Erythroblast (primary cell): ENCODE results near the gene UCHL5.
A peak's percentile ranks its signal among the peaks of the same experiment; 100 is the strongest.

Experiments used
- DNase-seq, 2 experiments: peaks; one replicate each; lab custom pipeline; 2025; lab: John Stamatoyannopoulos, UW
- GATA1 ChIP-seq: IDR thresholded peaks from 2 replicates; pipeline ENCODE4 v1.6.1; 2011; ENCODE audit warnings: low read depth, mild to moderate bottlenecking, control low read depth, low read length, moderate library complexity
- POLR2A ChIP-seq: IDR thresholded peaks from 2 replicates; pipeline ENCODE4 v1.6.1; 2011; ENCODE audit warnings: mild to moderate bottlenecking, low read length

UCHL5 gene

GRCh38 chr1:193083365-193084088 lies 24.4 kb upstream of the UCHL5 start:
- DNase-seq = no peak
- TF ChIP-seq GATA1 (no peak), POLR2A (no peak)

- no peak for TF ChIP-seq POLR2A
- TF ChIP-seq GATA1 = no peak
- peak; percentile 34 to 53 for DNase-seq
Observed at GRCh38 chr1:193079187-193079586, 20.0 kb upstream of the UCHL5 start.

GRCh38 chr1:193077991-193078390 lies 18.8 kb upstream of the UCHL5 start:
- TF ChIP-seq GATA1 = no peak
- TF ChIP-seq POLR2A = no peak
- DNase-seq = no peak

- no peak for TF ChIP-seq POLR2A
Observed at GRCh38 chr1:193070942-193071341, 11.8 kb upstream of the UCHL5 start.

GRCh38 chr1:193070386-193070753 lies 11.2 kb upstream of the UCHL5 start:
- peak; percentile 45 to 57 for DNase-seq

More at GRCh38 chr1:193070942-193071341, 11.8 kb upstream of the UCHL5 start:
- peak; percentile 28 to 29 for DNase-seq

GRCh38 chr1:193069748-193070385 lies 10.7 kb upstream of the UCHL5 start:
- peak; percentile 57 to 69 for DNase-seq
- peak; percentile 30 for TF ChIP-seq POLR2A
- no peak for TF ChIP-seq GATA1

More at GRCh38 chr1:193070386-193070753, 11.2 kb upstream of the UCHL5 start:
- TF ChIP-seq POLR2A (no peak), GATA1 (no peak)

GRCh38 chr1:193068013-193068412 lies 8.9 kb upstream of the UCHL5 start:
- TF ChIP-seq POLR2A (peak; percentile 61), GATA1 (no peak)
- peak; percentile 90 to 97 for DNase-seq

- DNase-seq = no peak
- TF ChIP-seq GATA1 (no peak), POLR2A (no peak)
Observed at GRCh38 chr1:193066606-193067005, 7.4 kb upstream of the UCHL5 start.

GRCh38 chr1:193065954-193066353 lies 6.8 kb upstream of the UCHL5 start:
- DNase-seq = no peak
- TF ChIP-seq GATA1 (no peak), POLR2A (no peak)

GRCh38 chr1:193062698-193063463 lies 3.7 kb upstream of the UCHL5 start:
- TF ChIP-seq POLR2A (no peak), GATA1 (no peak)
- DNase-seq = no peak

- TF ChIP-seq GATA1 (no peak), POLR2A (peak; percentile 33)
- peak; percentile 57 to 68 for DNase-seq
Observed at GRCh38 chr1:193060938-193061337, 1.8 kb upstream of the UCHL5 start.

GRCh38 chr1:193060406-193060805 lies 1.2 kb upstream of the UCHL5 start:
- TF ChIP-seq GATA1 (no peak), POLR2A (no peak)
- peak in 1 of 2 experiments; percentile 59 for DNase-seq

GRCh38 chr1:193060115-193060403 lies 899 bp upstream of the UCHL5 start:
- DNase-seq = no peak
- no peak for TF ChIP-seq POLR2A
- TF ChIP-seq GATA1 = no peak
